SK-N-SH treated with all-trans-retinoic acid at 6 μM for 48 hours (cell line): ENCODE results near the gene PDE7B.

Source experiments
- ATAC-seq: fragments of 200-7000 bp; cut with Tn5 transposase; 3 replicates; pipeline ENCODE4 v1.9.1; 2020; ENCODE audit warnings: mild to moderate bottlenecking, moderate library complexity
- BACH2 ChIP-seq: fragments of 250-450 bp; sonication (Bioruptor Pico); IDR thresholded peaks from 2 replicates; pipeline ENCODE4 v1.9.0; 2021; ENCODE audit warnings: mild to moderate bottlenecking, borderline replicate concordance
- CSDC2 ChIP-seq: fragments of 250-450 bp; sonication (Bioruptor Pico); IDR thresholded peaks from 2 replicates; pipeline ENCODE4 v1.5.0; 2020; ENCODE audit warnings: mild to moderate bottlenecking, moderate library complexity
- ESRRG ChIP-seq: fragments of 250-450 bp; sonication (Bioruptor Pico); IDR thresholded peaks from 2 replicates; pipeline ENCODE4 v1.6.1; 2021; ENCODE audit warnings: mild to moderate bottlenecking
- GLIS3 ChIP-seq: fragments of 250-450 bp; sonication (Bioruptor Pico); IDR thresholded peaks from 2 replicates; pipeline ENCODE4 v1.5.0; 2020; ENCODE audit warnings: mild to moderate bottlenecking, moderate library complexity
- ISL1 ChIP-seq: fragments of 250-450 bp; sonication (Bioruptor Pico); IDR thresholded peaks from 2 replicates; pipeline ENCODE4 v2.1.2; 2022; ENCODE audit warnings: mild to moderate bottlenecking, moderate library complexity
- OSR1 ChIP-seq: fragments of 250-450 bp; sonication (Bioruptor Pico); IDR thresholded peaks from 2 replicates; pipeline ENCODE4 v1.8.0; 2022; ENCODE audit warnings: moderate library complexity, mild to moderate bottlenecking, inconsistent platforms
- PPARA ChIP-seq: fragments of 250-450 bp; sonication (Bioruptor Pico); IDR thresholded peaks from 2 replicates; pipeline ENCODE4 v1.5.0; 2020; ENCODE audit warnings: mild to moderate bottlenecking, borderline replicate concordance
- RARB ChIP-seq: fragments of 250-450 bp; sonication (Bioruptor Pico); IDR thresholded peaks from 2 replicates; pipeline ENCODE4 v1.8.0; 2021; ENCODE audit warnings: mild to moderate bottlenecking, moderate library complexity
- SNAI2 ChIP-seq: fragments of 250-450 bp; sonication (Bioruptor Pico); IDR thresholded peaks from 2 replicates; pipeline ENCODE4 v1.5.0; 2020; ENCODE audit warnings: mild to moderate bottlenecking, moderate library complexity
- TCF4 ChIP-seq: fragments of 250-450 bp; sonication (Bioruptor Pico); IDR thresholded peaks from 2 replicates; pipeline ENCODE4 v1.8.0; 2021; ENCODE audit warnings: mild to moderate bottlenecking, moderate library complexity, borderline replicate concordance
- TOX ChIP-seq: fragments of 250-450 bp; sonication (Bioruptor Pico); IDR thresholded peaks from 2 replicates; pipeline ENCODE4 v1.8.0; 2021; ENCODE audit warnings: mild to moderate bottlenecking, moderate library complexity, borderline replicate concordance
- ZC3H10 ChIP-seq: fragments of 250-450 bp; sonication (Bioruptor Pico); IDR thresholded peaks from 2 replicates; pipeline ENCODE4 v1.5.1; 2021; ENCODE audit warnings: mild to moderate bottlenecking, moderate library complexity
- ZFP3 ChIP-seq: fragments of 250-450 bp; sonication (Bioruptor Pico); IDR thresholded peaks from 2 replicates; pipeline ENCODE4 v1.5.0; 2020; ENCODE audit warnings: mild to moderate bottlenecking, moderate library complexity
- ZFP30 ChIP-seq: fragments of 450-650 bp; formaldehyde crosslinking; IDR thresholded peaks from 2 replicates; pipeline ENCODE4 v1.5.0; 2022; ENCODE audit warnings: mild to moderate bottlenecking, moderate library complexity
- ZNF70 ChIP-seq: fragments of 450-650 bp; formaldehyde crosslinking; IDR thresholded peaks from 2 replicates; pipeline ENCODE4 v1.5.0; 2020; ENCODE audit warnings: mild to moderate bottlenecking, moderate library complexity
- ZNF8 ChIP-seq: fragments of 450-650 bp; formaldehyde crosslinking; IDR thresholded peaks from 2 replicates; pipeline ENCODE4 v1.5.0; 2020; ENCODE audit warnings: mild to moderate bottlenecking, moderate library complexity
- TF ChIP-seq, protein P1 (sequence below): fragments of 250-450 bp; sonication (Bioruptor Pico); IDR thresholded peaks from 2 replicates; pipeline ENCODE4 v1.5.1; 2020; ENCODE audit warnings: low read depth, mild to moderate bottlenecking, moderate library complexity
- TF ChIP-seq, protein P2 (sequence below): fragments of 250-450 bp; sonication (Bioruptor Pico); IDR thresholded peaks from 2 replicates; pipeline ENCODE4 v1.8.0; 2020; ENCODE audit warnings: mild to moderate bottlenecking, moderate library complexity, borderline replicate concordance
- TF ChIP-seq, protein P3 (sequence below): fragments of 250-450 bp; sonication (Bioruptor Pico); IDR thresholded peaks from 2 replicates; pipeline ENCODE4 v1.8.0; 2021; ENCODE audit warnings: low read depth, mild to moderate bottlenecking, moderate library complexity, borderline replicate concordance
- TF ChIP-seq, protein P4 (sequence below): fragments of 250-450 bp; sonication (Bioruptor Pico); IDR thresholded peaks from 2 replicates; pipeline ENCODE4 v1.5.0; 2020; ENCODE audit warnings: mild to moderate bottlenecking, moderate library complexity

The PDE7B gene

GRCh38 chr6:135970750-135971149 is 119.2 kb downstream of the PDE7B start:
- no peak for ATAC-seq
- TF ChIP-seq PPARA (CRISPR knock-in tag) (no peak), BACH2 (CRISPR knock-in tag) (no peak), ESRRG (CRISPR knock-in tag) (no peak), TCF4 (no peak), OSR1 (no peak), ZC3H10 (CRISPR knock-in tag) (no peak)
- TF ChIP-seq, all 23 proteins: peak for 0

DNA sequence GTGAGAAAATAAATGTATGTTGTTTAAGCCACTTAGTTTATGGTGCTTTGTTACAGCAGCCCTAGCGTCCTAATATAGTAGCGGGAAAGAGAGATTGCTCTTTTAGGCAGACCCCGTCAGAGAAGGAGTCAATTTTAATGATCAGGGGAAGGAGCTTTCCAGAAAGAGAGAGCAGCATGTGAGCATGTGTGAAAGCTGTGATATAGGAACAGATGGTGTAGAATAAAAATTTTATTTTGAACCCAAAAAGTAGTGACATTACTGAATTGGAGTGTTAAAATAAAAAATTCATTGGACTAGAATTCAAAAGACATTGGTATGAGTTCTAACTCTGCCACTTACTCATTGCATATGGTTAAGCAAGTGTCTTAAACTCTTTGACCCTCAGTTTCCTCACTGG is 119.8 kb downstream of the PDE7B start:
- TF ChIP-seq RARB (CRISPR knock-in tag) (no peak), ZNF70 (no peak), TCF4 (no peak), ZC3H10 (CRISPR knock-in tag) (no peak), ZFP3 (CRISPR knock-in tag) (no peak), OSR1 (no peak), ZFP30 (CRISPR knock-in tag) (no peak), ZNF8 (CRISPR knock-in tag) (no peak), ISL1 (CRISPR knock-in tag) (no peak), SNAI2 (CRISPR knock-in tag) (no peak), ESRRG (CRISPR knock-in tag) (no peak), TOX (no peak), GLIS3 (no peak), CSDC2 (no peak), BACH2 (CRISPR knock-in tag) (no peak), PPARA (CRISPR knock-in tag) (no peak)
- TF ChIP-seq, protein P1, sequence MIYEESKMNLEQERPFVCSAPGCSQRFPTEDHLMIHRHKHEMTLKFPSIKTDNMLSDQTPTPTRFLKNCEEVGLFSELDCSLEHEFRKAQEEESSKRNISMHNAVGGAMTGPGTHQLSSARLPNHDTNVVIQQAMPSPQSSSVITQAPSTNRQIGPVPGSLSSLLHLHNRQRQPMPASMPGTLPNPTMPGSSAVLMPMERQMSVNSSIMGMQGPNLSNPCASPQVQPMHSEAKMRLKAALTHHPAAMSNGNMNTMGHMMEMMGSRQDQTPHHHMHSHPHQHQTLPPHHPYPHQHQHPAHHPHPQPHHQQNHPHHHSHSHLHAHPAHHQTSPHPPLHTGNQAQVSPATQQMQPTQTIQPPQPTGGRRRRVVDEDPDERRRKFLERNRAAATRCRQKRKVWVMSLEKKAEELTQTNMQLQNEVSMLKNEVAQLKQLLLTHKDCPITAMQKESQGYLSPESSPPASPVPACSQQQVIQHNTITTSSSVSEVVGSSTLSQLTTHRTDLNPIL, result no peak
- TF ChIP-seq, protein P2, sequence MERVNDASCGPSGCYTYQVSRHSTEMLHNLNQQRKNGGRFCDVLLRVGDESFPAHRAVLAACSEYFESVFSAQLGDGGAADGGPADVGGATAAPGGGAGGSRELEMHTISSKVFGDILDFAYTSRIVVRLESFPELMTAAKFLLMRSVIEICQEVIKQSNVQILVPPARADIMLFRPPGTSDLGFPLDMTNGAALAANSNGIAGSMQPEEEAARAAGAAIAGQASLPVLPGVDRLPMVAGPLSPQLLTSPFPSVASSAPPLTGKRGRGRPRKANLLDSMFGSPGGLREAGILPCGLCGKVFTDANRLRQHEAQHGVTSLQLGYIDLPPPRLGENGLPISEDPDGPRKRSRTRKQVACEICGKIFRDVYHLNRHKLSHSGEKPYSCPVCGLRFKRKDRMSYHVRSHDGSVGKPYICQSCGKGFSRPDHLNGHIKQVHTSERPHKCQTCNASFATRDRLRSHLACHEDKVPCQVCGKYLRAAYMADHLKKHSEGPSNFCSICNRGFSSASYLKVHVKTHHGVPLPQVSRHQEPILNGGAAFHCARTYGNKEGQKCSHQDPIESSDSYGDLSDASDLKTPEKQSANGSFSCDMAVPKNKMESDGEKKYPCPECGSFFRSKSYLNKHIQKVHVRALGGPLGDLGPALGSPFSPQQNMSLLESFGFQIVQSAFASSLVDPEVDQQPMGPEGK (CRISPR knock-in tag), result no peak
- TF ChIP-seq, protein P3, sequence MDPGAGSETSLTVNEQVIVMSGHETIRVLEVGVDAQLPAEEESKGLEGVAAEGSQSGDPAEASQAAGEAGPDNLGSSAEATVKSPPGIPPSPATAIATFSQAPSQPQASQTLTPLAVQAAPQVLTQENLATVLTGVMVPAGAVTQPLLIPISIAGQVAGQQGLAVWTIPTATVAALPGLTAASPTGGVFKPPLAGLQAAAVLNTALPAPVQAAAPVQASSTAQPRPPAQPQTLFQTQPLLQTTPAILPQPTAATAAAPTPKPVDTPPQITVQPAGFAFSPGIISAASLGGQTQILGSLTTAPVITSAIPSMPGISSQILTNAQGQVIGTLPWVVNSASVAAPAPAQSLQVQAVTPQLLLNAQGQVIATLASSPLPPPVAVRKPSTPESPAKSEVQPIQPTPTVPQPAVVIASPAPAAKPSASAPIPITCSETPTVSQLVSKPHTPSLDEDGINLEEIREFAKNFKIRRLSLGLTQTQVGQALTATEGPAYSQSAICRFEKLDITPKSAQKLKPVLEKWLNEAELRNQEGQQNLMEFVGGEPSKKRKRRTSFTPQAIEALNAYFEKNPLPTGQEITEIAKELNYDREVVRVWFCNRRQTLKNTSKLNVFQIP (CRISPR knock-in tag), result no peak
- TF ChIP-seq, protein P4, sequence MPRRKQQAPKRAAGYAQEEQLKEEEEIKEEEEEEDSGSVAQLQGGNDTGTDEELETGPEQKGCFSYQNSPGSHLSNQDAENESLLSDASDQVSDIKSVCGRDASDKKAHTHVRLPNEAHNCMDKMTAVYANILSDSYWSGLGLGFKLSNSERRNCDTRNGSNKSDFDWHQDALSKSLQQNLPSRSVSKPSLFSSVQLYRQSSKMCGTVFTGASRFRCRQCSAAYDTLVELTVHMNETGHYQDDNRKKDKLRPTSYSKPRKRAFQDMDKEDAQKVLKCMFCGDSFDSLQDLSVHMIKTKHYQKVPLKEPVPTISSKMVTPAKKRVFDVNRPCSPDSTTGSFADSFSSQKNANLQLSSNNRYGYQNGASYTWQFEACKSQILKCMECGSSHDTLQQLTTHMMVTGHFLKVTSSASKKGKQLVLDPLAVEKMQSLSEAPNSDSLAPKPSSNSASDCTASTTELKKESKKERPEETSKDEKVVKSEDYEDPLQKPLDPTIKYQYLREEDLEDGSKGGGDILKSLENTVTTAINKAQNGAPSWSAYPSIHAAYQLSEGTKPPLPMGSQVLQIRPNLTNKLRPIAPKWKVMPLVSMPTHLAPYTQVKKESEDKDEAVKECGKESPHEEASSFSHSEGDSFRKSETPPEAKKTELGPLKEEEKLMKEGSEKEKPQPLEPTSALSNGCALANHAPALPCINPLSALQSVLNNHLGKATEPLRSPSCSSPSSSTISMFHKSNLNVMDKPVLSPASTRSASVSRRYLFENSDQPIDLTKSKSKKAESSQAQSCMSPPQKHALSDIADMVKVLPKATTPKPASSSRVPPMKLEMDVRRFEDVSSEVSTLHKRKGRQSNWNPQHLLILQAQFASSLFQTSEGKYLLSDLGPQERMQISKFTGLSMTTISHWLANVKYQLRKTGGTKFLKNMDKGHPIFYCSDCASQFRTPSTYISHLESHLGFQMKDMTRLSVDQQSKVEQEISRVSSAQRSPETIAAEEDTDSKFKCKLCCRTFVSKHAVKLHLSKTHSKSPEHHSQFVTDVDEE (CRISPR knock-in tag), result no peak
- no peak for ATAC-seq

GRCh38 chr6:135972150-135972549 is 120.6 kb downstream of the PDE7B start:
- ATAC-seq, result peak; percentile 56
- TF ChIP-seq ZNF70, result no peak
- TF ChIP-seq, protein P4 (CRISPR knock-in tag), result no peak
- no peak for TF ChIP-seq CSDC2
